Measurements from ENCODE around the gene SUFU.

Gene SUFU

DNA sequence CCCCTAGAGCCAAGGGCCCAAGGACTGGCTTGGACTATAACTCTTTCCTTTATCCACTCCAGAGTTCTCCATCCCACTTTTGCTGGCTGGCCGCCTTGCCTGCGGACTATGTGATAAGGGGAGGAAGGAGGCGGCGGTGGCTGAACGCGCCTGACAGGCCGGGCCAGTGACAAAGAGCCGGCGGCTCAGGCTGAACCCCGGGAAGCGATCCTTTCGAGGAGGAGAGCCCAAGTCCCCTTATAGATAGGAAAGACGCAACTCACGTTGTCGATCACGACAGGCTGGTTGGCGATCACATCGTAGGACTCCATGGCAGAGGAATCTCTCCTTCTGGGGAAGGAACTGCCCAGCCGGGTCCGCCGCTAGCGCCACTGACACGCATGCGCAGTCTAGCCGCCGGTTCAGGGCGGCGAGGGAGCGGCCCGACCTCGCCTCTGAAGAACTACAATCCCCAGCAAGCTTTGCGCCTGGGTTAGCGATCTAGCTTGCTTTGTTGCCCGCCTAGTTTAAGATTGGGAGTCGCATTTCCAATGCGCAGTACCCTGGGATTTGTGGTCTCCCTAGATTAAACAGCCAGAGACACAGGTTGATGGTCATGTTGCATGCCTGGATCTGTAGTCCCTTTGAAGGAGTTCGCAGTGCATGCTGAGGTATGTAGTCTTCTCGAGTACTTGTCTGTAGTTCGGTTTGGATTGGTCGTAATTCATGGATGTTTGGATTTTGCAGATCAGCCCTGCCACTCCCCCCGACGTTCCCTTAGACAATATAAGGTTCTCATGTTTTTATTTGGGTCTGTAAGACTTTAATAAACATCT, 1.2 kb upstream of the SUFU start, which contains the start of gene ACTR1A:
TSS of gene ACTR1A (minus strand) at position 376 of the 815 bp plus-strand sequence. CDS start at position 311, 65 bp downstream.
- in situ Hi-C loops (cut with HindIII; ENCODE audit: low sequenced_read_pairs): loop anchor here (10.0 kb wide), 1 partner anchor 72 kb away; no protein-coding TSS in a partner anchor
- peak; percentile 100 for DNase-seq (ENCODE audit: low read depth, low spot score)
- peak within 1 kb of the TSS; percentile 95 for H3K4me3 ChIP-seq (ENCODE audit: low read depth, low read length)
- TF ChIP-seq, protein P1, sequence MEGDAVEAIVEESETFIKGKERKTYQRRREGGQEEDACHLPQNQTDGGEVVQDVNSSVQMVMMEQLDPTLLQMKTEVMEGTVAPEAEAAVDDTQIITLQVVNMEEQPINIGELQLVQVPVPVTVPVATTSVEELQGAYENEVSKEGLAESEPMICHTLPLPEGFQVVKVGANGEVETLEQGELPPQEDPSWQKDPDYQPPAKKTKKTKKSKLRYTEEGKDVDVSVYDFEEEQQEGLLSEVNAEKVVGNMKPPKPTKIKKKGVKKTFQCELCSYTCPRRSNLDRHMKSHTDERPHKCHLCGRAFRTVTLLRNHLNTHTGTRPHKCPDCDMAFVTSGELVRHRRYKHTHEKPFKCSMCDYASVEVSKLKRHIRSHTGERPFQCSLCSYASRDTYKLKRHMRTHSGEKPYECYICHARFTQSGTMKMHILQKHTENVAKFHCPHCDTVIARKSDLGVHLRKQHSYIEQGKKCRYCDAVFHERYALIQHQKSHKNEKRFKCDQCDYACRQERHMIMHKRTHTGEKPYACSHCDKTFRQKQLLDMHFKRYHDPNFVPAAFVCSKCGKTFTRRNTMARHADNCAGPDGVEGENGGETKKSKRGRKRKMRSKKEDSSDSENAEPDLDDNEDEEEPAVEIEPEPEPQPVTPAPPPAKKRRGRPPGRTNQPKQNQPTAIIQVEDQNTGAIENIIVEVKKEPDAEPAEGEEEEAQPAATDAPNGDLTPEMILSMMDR (IDR thresholded peaks at IDR 0.05; ENCODE audit: low read depth, low read length): no peak

- TF ChIP-seq, protein P1 (IDR thresholded peaks at IDR 0.05; ENCODE audit: low read depth, low read length): no peak
- H3K4me3 ChIP-seq (ENCODE audit: low read depth, low read length): peak overlapping the region; percentile 89
- in situ Hi-C loops (cut with HindIII; ENCODE audit: low sequenced_read_pairs): loop anchor here (10.0 kb wide), 1 partner anchor 70 kb away; no protein-coding TSS in a partner anchor
- peak; percentile 23 for DNase-seq (ENCODE audit: low read depth, low spot score)
These were observed 605 bp downstream of the SUFU start for GRCh38 chr10:102504179-102504975.

DNA sequence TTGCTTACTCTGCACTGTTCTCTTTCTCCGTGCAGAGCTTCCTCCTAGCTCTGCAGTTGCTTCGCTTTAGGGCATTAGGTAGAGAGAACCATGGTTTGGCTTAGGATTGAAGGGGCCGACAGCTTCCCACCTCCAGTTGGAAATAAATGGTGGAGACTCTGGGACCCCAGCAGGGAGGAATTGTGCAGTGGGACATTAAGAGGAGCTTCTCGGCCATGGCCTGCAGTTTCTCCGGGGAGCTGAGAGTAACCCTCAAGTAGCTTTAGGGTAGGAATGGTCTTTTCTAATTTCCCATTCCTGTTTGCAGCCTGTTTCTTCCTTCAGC, 1.2 kb downstream of the SUFU start:
- H3K4me3 ChIP-seq (ENCODE audit: low read depth, low read length): peak overlapping the region; percentile 89
- in situ Hi-C loops (cut with HindIII; ENCODE audit: low sequenced_read_pairs): loop anchor here (10.0 kb wide), 1 partner anchor 70 kb away; no protein-coding TSS in a partner anchor
- no peak for DNase-seq (ENCODE audit: low read depth, low spot score)
- TF ChIP-seq, protein P1 (IDR thresholded peaks at IDR 0.05; ENCODE audit: low read depth, low read length): no peak

DNA sequence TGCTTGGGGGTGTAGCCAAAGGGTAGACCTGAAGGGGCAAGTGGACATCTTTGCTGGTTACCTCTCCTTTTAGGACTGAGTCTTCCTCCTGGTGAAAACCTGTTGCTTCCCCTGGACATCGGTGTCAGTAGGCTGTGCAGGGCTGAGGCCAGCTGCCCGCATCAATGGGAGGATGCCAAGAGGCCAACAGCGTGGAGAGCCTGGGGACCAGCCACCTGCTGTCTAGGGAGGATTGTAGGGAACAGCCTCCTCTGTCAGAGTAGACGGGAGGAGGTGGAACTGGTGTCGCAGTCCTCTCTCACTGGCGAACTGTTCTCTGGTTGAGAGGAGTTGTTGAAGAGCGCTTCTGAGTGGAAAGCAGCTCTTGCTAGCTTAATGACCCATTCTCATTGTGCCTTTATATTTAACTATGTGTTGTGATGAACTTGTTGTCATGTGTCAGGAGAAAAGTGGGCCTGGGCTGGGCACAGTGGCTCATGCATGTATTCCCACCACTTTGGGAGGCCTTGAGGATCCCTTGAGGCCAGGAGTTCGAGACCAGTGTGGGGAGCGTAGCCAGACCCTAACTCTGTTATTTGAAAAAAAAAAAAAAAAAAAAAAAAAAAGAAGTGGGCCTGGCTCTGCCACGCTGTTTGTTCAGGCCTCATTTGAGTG, 1.8 kb downstream of the SUFU start:
- TF ChIP-seq, protein P1 (IDR thresholded peaks at IDR 0.05; ENCODE audit: low read depth, low read length): no peak
- H3K4me3 ChIP-seq (ENCODE audit: low read depth, low read length): peak overlapping the region; percentile 89
- DNase-seq (ENCODE audit: low read depth, low spot score): no peak
- in situ Hi-C loops (cut with HindIII; ENCODE audit: low sequenced_read_pairs): loop anchor here (10.0 kb wide), 1 partner anchor 69 kb away; no protein-coding TSS in a partner anchor

GRCh38 chr10:102507521-102507920, 3.7 kb downstream of the SUFU start:
- H3K4me3 ChIP-seq (ENCODE audit: low read depth, low read length): no peak overlapping the region
- TF ChIP-seq, protein P1 (IDR thresholded peaks at IDR 0.05; ENCODE audit: low read depth, low read length): no peak
- no peak for DNase-seq (ENCODE audit: low read depth, low spot score)
- in situ Hi-C loops (cut with HindIII; ENCODE audit: low sequenced_read_pairs): loop anchor here (10.0 kb wide), 1 partner anchor 67 kb away; no protein-coding TSS in a partner anchor

DNA sequence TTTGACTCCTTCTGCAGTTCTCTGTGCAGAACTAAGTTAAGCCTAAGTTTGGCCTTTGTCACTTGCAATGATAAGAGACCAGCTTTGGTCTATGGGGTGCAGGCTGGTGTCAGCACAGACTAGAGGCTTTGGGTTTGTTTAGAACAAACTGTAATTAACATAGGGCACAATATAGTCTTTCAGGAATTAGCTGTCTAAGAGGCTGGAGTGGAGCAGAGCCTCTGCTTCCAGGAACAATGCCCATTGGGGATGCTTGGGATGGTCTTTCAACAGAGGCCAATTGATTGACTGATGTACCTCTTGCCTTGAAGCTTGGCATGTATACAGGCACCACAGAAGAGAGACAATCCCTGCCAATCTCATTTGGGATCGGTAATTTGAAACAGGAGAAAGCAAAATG, 4.7 kb downstream of the SUFU start:
- no peak for DNase-seq (ENCODE audit: low read depth, low spot score)
- in situ Hi-C loops (cut with HindIII; ENCODE audit: low sequenced_read_pairs): loop anchor here (10.0 kb wide), 1 partner anchor 66 kb away; no protein-coding TSS in a partner anchor
- TF ChIP-seq, protein P1 (IDR thresholded peaks at IDR 0.05; ENCODE audit: low read depth, low read length): no peak
- H3K4me3 ChIP-seq (ENCODE audit: low read depth, low read length): no peak overlapping the region

All from astrocyte of the spinal cord (primary cell).